IPS DF 6.9 (cell line): Measurements from ENCODE around the gene SIK2.
A peak's percentile ranks its signal among the peaks of the same experiment; 100 is the strongest.

ENCODE experiments used
- DNase-seq: peaks from one replicate; pipeline ENCODE4 v3.0.0-alpha.2; 2013; ENCODE audit warnings: low read depth, low spot score
- H3K27ac ChIP-seq: one replicate; pipeline ENCODE4 v1.5.1; 2013; ENCODE audit warnings: low read length, control low read depth
- H3K27me3 ChIP-seq: 2 replicates; pipeline ENCODE4 v1.6.1; 2013; ENCODE audit warnings: mild to moderate bottlenecking, low read length; ENCODE audit not compliant: control insufficient read depth, insufficient read depth
- H3K36me3 ChIP-seq: 2 replicates; pipeline ENCODE4 v1.6.1; 2013; ENCODE audit warnings: low read length; ENCODE audit not compliant: control insufficient read depth, insufficient read depth
- H3K4me1 ChIP-seq: 2 replicates; pipeline ENCODE4 v1.6.1; 2013; ENCODE audit warnings: low read length; ENCODE audit not compliant: control insufficient read depth, insufficient read depth
- H3K4me3 ChIP-seq: 2 replicates; pipeline ENCODE4 v1.5.1; 2013; ENCODE audit warnings: mild to moderate bottlenecking, low read length
- H3K9me3 ChIP-seq: 2 replicates; pipeline ENCODE4 v1.6.1; 2013; ENCODE audit warnings: low read length, inconsistent platforms; ENCODE audit not compliant: control insufficient read depth, insufficient read depth
- WGBS: extraction: QIAGEN DNeasy Blood & Tissue Kit; methylation state at CpG from one replicate; pipeline ENCODE4 v1.1.7; 2013; ENCODE audit warnings: mixed read lengths, missing lambda C conversion rate; ENCODE audit not compliant: insufficient read length, insufficient coverage; 5-methylcytosine and 5-hydroxymethylcytosine counted together

Gene SIK2

GRCh38 chr11:111748035-111748804, 146.0 kb downstream of the SIK2 start:
- DNase-seq = no peak
- WGBS = no CpG with 5 or more reads among the region's 7 CpGs
- Histone ChIP-seq H3K27me3 (no peaks in the 10 kb centered on the region), H3K36me3 (peaks cover 14% of the 10 kb centered on the region), H3K27ac (no peak overlapping the region), H3K9me3 (no peaks in the 10 kb centered on the region), H3K4me3 (no peak overlapping the region), H3K4me1 (no peaks in the 10 kb centered on the region)

GRCh38 chr11:111749646-111750045, 147.4 kb downstream of the SIK2 start:
- DNase-seq = no peak
- Histone ChIP-seq H3K4me1 (no peaks in the 10 kb centered on the region), H3K36me3 (peaks cover 11% of the 10 kb centered on the region), H3K27me3 (no peaks in the 10 kb centered on the region), H3K27ac (no peak overlapping the region), H3K4me3 (no peak overlapping the region), H3K9me3 (no peaks in the 10 kb centered on the region)

- no peak overlapping the region for H3K4me3 ChIP-seq
- no peaks in the 10 kb centered on the region for H3K9me3 ChIP-seq
- no peaks in the 10 kb centered on the region for H3K27me3 ChIP-seq
- no CpG with 5 or more reads among the region's 6 CpGs for WGBS
- H3K27ac ChIP-seq = no peak overlapping the region
- peaks cover 11% of the 10 kb centered on the region for H3K36me3 ChIP-seq
- H3K4me1 ChIP-seq = no peaks in the 10 kb centered on the region
- no peak for DNase-seq
Observed at GRCh38 chr11:111756097-111756496, 153.8 kb downstream of the SIK2 start.

- Histone ChIP-seq H3K4me1 (no peaks in the 10 kb centered on the region), H3K27me3 (no peaks in the 10 kb centered on the region), H3K36me3 (peaks cover 7% of the 10 kb centered on the region; the same call in 1 of the 2 replicates), H3K9me3 (no peaks in the 10 kb centered on the region), H3K27ac (no peak overlapping the region), H3K4me3 (no peak overlapping the region)
- DNase-seq = no peak
Observed at GRCh38 chr11:111759376-111759775, 157.1 kb downstream of the SIK2 start.

- Histone ChIP-seq H3K36me3 (peaks cover 7% of the 10 kb centered on the region; the same call in 1 of the 2 replicates), H3K27me3 (no peaks in the 10 kb centered on the region), H3K27ac (no peak overlapping the region), H3K4me1 (no peaks in the 10 kb centered on the region), H3K4me3 (no peak overlapping the region), H3K9me3 (no peaks in the 10 kb centered on the region)
- no CpG with 5 or more reads among the region's 5 CpGs for WGBS
- no peak for DNase-seq
Observed at GRCh38 chr11:111759778-111760407, 157.6 kb downstream of the SIK2 start.

GRCh38 chr11:111761036-111761435, 158.8 kb downstream of the SIK2 start:
- Histone ChIP-seq H3K4me3 (no peak overlapping the region), H3K27ac (no peak overlapping the region), H3K9me3 (no peaks in the 10 kb centered on the region), H3K4me1 (no peaks in the 10 kb centered on the region), H3K27me3 (no peaks in the 10 kb centered on the region), H3K36me3 (peaks cover 6% of the 10 kb centered on the region; the same call in 1 of the 2 replicates)
- DNase-seq = no peak
- no CpG with 5 or more reads among the region's 4 CpGs for WGBS

GRCh38 chr11:111762526-111762925, 160.3 kb downstream of the SIK2 start:
- WGBS = no CpG with 5 or more reads among the region's 5 CpGs

GRCh38 chr11:111762981-111763643, 160.9 kb downstream of the SIK2 start:
- H3K4me3 ChIP-seq = no peak overlapping the region
- no peaks in the 10 kb centered on the region for H3K27me3 ChIP-seq
- no peak for DNase-seq
- no peak overlapping the region for H3K27ac ChIP-seq
- H3K4me1 ChIP-seq = no peaks in the 10 kb centered on the region
- peaks cover 6% of the 10 kb centered on the region; the same call in 1 of the 2 replicates for H3K36me3 ChIP-seq
- no peaks in the 10 kb centered on the region for H3K9me3 ChIP-seq
- WGBS = no CpG with 5 or more reads among the region's 3 CpGs

More at GRCh38 chr11:111762526-111762925, 160.3 kb downstream of the SIK2 start:
- Histone ChIP-seq H3K4me3 (no peak overlapping the region), H3K36me3 (peaks cover 6% of the 10 kb centered on the region; the same call in 1 of the 2 replicates), H3K9me3 (no peaks in the 10 kb centered on the region), H3K27ac (no peak overlapping the region), H3K27me3 (no peaks in the 10 kb centered on the region), H3K4me1 (no peaks in the 10 kb centered on the region)
- DNase-seq = no peak

GRCh38 chr11:111764621-111765020, 162.4 kb downstream of the SIK2 start:
- H3K9me3 ChIP-seq = no peaks in the 10 kb centered on the region
- WGBS = no CpG with 5 or more reads among the region's 1 CpG
- H3K27me3 ChIP-seq = no peaks in the 10 kb centered on the region
- no peak overlapping the region for H3K27ac ChIP-seq
- DNase-seq = no peak
- H3K36me3 ChIP-seq = peaks cover 6% of the 10 kb centered on the region; the same call in 1 of the 2 replicates
- H3K4me1 ChIP-seq = no peaks in the 10 kb centered on the region
- H3K4me3 ChIP-seq = no peak overlapping the region

GRCh38 chr11:111765320-111765983, 163.2 kb downstream of the SIK2 start:
- peak; percentile 7 for DNase-seq
- H3K4me1 ChIP-seq = no peaks in the 10 kb centered on the region
- peaks cover 3% of the 10 kb centered on the region; the same call in 1 of the 2 replicates for H3K36me3 ChIP-seq
- no CpG with 5 or more reads among the region's 28 CpGs for WGBS
- peak overlapping the region; percentile 94; the same call in 1 of the 2 replicates for H3K4me3 ChIP-seq
- no peak overlapping the region for H3K27ac ChIP-seq
- no peaks in the 10 kb centered on the region for H3K9me3 ChIP-seq
- no peaks in the 10 kb centered on the region for H3K27me3 ChIP-seq
